ENCODE measurements around the gene MAN2A1.

The MAN2A1 gene

DNA sequence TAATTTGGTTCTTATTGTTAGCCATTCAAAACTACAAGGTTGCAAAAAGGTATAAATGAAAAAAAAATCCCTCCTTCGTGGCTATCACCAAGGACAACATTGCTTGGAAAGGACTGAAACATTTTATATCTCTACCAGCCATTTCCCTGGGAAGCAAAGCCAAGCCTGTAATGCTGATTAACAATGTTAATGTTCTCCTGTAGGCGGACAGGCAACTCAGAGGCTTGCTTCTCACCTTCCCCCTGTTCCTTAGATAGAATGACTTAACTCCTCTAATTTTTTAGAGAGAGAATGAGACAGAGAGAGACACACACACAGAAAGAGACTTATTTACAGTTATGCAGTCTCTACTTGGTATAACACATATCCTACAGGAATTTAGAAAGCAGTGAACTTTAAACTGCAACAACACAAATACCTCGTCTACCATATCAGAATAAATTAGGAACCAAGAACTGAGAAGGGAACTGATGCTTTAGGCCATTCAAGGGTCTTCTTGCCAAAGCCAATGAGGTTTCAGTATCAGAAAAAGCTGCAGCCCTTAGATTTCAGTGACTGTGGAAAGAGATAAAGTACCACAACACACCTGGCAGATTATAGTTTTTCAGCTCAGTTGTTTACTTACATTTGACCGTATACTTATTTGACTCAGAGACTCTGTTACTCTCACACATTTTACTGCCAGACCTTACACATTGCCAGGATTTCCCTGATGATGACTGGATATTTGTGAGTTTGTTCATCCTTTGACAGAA is 20.9 kb upstream of the MAN2A1 start:
- Mint-ChIP-seq H3K4me3 (no peak overlapping the region), H3K9me3 (ENCODE audit: low read depth) (no peaks in the 10 kb centered on the region), H3K27me3 (peaks cover 1% of the 10 kb centered on the region), H3K36me3 (no peaks in the 10 kb centered on the region), H3K27ac (no peak overlapping the region), H3K4me1 (ENCODE audit: low read depth) (no peaks in the 10 kb centered on the region)

DNA sequence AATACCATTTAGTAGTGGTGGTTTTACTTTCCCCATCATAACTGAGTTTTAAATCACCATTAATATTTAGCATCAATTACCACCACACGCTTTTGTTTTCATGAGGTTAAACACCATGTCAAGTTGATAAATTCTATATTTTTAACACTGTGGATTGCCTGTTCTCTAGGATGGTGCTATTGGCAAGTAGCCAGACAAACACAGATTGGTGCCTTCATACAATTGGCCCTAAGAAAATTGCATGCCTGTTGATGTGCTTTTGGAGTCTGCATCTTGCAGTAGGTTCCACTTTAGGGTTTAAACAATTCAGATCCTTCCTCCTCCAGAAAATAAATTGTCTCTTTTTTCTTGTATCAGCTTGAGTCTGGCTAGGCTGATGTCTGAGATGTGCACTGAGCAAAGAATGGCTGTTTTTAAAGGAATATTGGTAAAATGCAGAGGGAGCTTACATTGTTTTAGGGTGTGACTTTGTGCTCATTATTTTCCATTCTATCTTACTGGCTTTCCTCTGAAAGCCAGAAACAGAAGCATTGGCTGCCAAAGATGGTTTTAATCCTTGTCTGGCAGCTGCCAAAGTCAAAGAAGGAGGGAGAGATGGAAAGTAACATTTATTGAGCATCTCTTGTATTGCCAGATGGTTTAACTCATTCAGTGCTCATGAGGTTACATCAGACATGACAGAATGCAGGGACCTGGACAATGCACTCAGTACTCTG is 19.6 kb upstream of the MAN2A1 start:
- H3K27ac Mint-ChIP-seq, result no peak overlapping the region
- peaks cover 1% of the 10 kb centered on the region for H3K27me3 Mint-ChIP-seq
- H3K4me3 Mint-ChIP-seq, result no peak overlapping the region
- no peaks in the 10 kb centered on the region for H3K36me3 Mint-ChIP-seq
- no peaks in the 10 kb centered on the region for H3K9me3 Mint-ChIP-seq (ENCODE audit: low read depth)
- H3K4me1 Mint-ChIP-seq (ENCODE audit: low read depth), result no peaks in the 10 kb centered on the region

DNA sequence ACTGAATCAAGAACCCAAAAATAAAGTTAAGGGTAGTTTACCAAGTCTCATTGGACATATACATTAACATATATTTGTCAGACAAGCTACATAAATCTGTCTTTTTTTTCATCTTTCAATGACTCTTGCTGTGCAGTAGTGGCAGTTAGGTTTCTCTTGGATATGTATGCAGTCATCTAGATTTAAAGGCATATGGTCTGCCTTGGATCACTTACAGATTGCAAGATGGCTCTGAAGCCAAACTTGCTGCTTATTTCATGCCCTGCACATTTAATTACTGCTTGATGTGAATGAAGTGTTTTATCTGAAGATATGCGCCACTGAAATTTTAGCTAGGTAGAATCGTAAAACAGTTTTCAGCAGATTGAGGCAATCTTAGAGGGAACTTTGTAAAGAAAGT is 18.6 kb upstream of the MAN2A1 start:
- H3K27me3 Mint-ChIP-seq, result peaks cover 1% of the 10 kb centered on the region
- H3K36me3 Mint-ChIP-seq, result no peaks in the 10 kb centered on the region
- H3K27ac Mint-ChIP-seq, result no peak overlapping the region
- H3K9me3 Mint-ChIP-seq (ENCODE audit: low read depth), result no peaks in the 10 kb centered on the region
- no peaks in the 10 kb centered on the region for H3K4me1 Mint-ChIP-seq (ENCODE audit: low read depth)
- no peak overlapping the region for H3K4me3 Mint-ChIP-seq

DNA sequence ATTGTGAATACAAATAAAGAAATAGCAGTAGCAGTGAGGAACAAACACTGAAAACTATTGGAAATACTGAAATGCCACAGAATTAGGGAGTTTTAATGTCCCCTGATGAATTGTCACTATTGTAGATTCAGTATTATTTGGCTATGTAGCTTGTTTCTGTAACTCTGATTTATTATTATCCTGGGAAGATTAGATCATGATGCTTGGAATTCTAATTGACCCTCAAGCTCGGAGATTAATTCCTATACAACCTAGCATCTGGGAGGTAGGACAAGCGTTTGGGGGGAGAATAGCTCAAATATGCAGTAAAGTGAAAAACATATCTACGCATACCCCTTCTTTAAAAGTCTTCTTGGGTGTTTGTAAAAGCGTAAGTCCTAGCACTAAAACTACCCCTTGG is 15.1 kb upstream of the MAN2A1 start:
- Mint-ChIP-seq H3K27ac (no peak overlapping the region), H3K36me3 (peaks cover 3% of the 10 kb centered on the region), H3K4me3 (no peak overlapping the region), H3K27me3 (peaks cover 3% of the 10 kb centered on the region), H3K4me1 (ENCODE audit: low read depth) (no peaks in the 10 kb centered on the region), H3K9me3 (ENCODE audit: low read depth) (no peaks in the 10 kb centered on the region)

DNA sequence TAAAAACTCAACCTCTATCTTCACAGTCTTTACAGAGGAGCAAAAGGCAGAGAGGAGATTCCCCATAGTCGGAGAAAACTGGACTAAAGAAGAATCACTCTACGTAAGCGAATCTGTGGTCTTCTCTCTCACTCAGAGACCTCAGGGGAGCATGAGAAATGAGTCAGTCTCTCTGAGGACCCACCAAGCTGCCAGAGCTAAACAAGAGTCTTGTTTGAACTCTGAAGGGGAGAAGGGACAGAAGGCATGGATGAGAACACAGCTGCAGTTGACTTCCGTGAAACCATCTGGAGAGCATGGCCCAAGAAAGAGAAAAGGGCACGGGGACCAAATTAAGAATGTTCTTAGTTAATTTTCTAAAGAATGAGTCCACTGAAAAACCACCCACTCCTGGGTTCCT is 12.8 kb upstream of the MAN2A1 start:
- Mint-ChIP-seq H3K9me3 (ENCODE audit: low read depth) (no peaks in the 10 kb centered on the region), H3K4me3 (no peak overlapping the region), H3K36me3 (peaks cover 3% of the 10 kb centered on the region), H3K27ac (no peak overlapping the region), H3K27me3 (peaks cover 3% of the 10 kb centered on the region), H3K4me1 (ENCODE audit: low read depth) (no peaks in the 10 kb centered on the region)

DNA sequence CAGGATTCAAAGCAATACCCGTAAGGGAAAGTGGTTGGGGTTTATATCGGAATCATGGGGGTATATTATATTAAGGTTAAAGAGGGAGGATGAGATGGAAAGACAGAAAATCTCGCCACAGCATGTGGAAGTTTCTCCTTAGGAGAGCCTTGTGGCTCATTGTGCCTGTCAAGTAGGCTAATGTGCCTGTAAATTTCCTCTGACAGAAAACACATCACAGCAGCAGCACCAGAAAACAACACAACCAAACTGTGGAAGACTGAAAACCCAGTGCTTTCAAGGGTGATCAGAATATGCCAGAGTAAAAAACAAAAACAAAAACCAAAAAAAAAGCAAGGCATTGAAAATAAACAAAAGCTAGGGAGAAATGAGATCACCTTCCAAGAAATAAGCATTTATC is 11.3 kb upstream of the MAN2A1 start:
- Mint-ChIP-seq H3K4me1 (ENCODE audit: low read depth) (no peaks in the 10 kb centered on the region), H3K4me3 (no peak overlapping the region), H3K27ac (no peak overlapping the region), H3K36me3 (peaks cover 3% of the 10 kb centered on the region), H3K27me3 (peaks cover 2% of the 10 kb centered on the region), H3K9me3 (ENCODE audit: low read depth) (no peaks in the 10 kb centered on the region)

DNA sequence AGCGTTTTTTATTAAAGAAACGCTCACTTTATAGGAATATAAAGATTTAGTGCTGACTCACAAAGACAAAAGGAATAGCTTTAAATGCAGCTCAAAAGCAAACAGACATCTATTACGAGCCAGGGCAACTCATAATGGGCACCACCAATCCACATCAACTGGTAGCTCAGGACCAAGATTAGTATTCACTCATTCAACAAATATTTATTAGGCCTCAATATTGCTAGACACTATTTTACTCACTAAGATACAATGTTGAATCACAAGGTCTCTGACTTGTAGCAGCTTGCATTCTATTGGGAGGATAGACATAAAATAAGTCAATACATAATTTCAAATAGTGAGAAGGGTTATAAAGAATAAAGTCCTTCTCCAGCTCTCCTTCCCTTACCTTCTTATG is 8.0 kb upstream of the MAN2A1 start:
- Mint-ChIP-seq H3K4me3 (no peak overlapping the region), H3K27me3 (peaks cover 2% of the 10 kb centered on the region), H3K36me3 (no peaks in the 10 kb centered on the region), H3K9me3 (ENCODE audit: low read depth) (no peaks in the 10 kb centered on the region), H3K27ac (no peak overlapping the region), H3K4me1 (ENCODE audit: low read depth) (no peaks in the 10 kb centered on the region)

DNA sequence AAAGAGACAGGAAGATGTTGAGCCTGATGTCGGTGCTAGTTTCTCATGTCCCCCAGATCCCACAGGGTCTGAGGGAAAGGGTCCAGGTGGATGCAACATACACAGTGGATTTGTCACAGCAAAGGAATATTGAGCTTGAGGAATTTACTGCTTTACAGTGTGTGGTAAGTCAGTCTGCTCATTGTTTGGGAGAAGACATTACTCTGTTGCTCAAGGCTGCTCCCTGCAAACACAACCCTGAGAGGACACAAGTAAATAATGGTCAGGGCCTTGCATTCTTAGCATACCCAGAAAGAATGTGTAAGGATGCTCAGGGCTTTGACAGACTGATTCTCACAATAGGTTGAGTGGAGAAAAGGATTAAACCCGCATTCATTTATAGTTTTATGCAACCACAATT is 7.3 kb upstream of the MAN2A1 start:
- H3K27ac Mint-ChIP-seq, result no peak overlapping the region
- H3K4me1 Mint-ChIP-seq (ENCODE audit: low read depth), result no peaks in the 10 kb centered on the region
- no peak overlapping the region for H3K4me3 Mint-ChIP-seq
- H3K9me3 Mint-ChIP-seq (ENCODE audit: low read depth), result no peaks in the 10 kb centered on the region
- no peaks in the 10 kb centered on the region for H3K36me3 Mint-ChIP-seq
- no peaks in the 10 kb centered on the region for H3K27me3 Mint-ChIP-seq

DNA sequence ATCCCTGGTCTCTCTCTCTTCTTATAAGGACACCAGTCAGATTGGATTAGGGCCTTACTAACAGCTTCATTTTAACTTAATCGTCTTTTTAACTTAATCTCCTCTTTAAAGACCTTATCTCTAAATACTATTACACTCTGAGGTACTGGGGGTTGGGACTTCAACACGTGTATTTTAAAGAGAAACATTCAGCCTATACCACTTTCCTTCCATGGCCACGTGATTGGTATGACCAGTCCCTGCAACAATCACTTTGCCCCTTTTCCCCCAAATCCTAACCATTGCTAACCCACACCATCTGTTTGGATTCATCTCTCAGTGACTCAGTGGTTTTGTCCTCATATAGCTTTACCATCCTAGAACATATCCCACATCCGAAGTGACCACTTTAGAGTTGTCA is 3.8 kb upstream of the MAN2A1 start:
- no peaks in the 10 kb centered on the region for H3K9me3 Mint-ChIP-seq (ENCODE audit: low read depth)
- H3K27ac Mint-ChIP-seq, result no peak overlapping the region
- H3K4me1 Mint-ChIP-seq (ENCODE audit: low read depth), result peaks cover 3% of the 10 kb centered on the region
- H3K36me3 Mint-ChIP-seq, result no peaks in the 10 kb centered on the region
- H3K4me3 Mint-ChIP-seq, result no peak overlapping the region
- no peaks in the 10 kb centered on the region for H3K27me3 Mint-ChIP-seq

DNA sequence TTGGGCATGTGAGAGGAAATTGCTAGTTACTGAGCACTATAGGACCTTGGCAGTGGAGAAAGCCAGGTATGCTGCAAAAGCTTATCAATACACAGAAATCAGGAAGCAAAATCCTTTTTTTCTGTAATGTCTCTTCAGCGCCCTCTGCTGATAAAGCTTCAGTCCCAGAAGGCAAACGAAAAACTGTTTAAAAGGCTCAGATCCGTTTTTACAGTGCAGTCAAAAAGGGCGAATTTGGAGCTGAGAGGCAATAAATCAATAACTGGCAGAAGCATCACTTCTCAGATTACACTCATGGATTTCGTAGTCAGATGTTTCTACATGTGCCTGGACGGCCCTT is 1.1 kb upstream of the MAN2A1 start:
- Mint-ChIP-seq H3K9me3 (ENCODE audit: low read depth) (no peaks in the 10 kb centered on the region), H3K4me1 (ENCODE audit: low read depth) (peaks cover 27% of the 10 kb centered on the region), H3K4me3 (peak overlapping the region; percentile 93), H3K27ac (peak overlapping the region; percentile 92), H3K36me3 (no peaks in the 10 kb centered on the region), H3K27me3 (no peaks in the 10 kb centered on the region)

DNA sequence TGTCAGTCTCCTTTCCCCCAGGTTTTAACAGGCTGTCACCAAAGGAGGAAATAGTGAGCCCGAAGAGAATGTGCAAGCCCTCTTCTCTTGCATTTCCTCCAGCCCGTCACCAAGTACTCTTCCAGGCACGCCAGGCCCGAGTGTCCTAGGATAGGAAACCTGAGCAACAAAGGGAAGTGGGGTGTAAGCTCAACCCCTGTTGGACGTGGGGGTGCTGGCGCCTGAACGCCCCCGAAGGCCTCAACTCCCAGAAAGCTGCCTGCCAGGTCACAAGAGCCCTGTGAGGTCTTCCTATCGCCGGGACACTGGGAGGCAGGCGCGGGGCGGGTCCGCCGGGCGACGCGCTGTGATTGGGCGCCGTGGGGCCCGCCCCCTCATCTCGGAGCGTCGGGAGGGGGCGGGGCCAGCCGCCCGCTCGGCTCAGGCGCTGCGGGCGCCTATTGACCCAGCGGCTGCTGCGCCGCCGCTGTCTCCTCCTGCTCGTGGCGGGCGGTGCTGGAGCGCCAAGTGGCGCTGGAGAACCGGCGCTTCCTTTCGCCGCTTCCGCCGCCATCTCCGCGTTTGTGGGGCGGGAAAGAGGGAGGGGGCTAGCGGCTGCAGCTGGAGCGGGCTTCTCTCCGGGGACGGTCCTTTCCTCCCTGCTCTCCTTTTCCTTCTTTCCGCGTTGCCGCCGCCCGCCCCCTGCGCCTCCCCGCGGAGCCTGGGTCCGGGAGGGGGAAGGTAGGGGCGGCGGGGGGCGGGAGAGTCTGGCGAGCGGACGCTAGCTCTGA is 572 bp upstream of the MAN2A1 start:
- Mint-ChIP-seq H3K4me3 (peak overlapping the region; percentile 93), H3K9me3 (ENCODE audit: low read depth) (no peaks in the 10 kb centered on the region), H3K4me1 (ENCODE audit: low read depth) (peaks cover 32% of the 10 kb centered on the region), H3K36me3 (no peaks in the 10 kb centered on the region), H3K27ac (peak overlapping the region; percentile 92), H3K27me3 (no peaks in the 10 kb centered on the region)

DNA sequence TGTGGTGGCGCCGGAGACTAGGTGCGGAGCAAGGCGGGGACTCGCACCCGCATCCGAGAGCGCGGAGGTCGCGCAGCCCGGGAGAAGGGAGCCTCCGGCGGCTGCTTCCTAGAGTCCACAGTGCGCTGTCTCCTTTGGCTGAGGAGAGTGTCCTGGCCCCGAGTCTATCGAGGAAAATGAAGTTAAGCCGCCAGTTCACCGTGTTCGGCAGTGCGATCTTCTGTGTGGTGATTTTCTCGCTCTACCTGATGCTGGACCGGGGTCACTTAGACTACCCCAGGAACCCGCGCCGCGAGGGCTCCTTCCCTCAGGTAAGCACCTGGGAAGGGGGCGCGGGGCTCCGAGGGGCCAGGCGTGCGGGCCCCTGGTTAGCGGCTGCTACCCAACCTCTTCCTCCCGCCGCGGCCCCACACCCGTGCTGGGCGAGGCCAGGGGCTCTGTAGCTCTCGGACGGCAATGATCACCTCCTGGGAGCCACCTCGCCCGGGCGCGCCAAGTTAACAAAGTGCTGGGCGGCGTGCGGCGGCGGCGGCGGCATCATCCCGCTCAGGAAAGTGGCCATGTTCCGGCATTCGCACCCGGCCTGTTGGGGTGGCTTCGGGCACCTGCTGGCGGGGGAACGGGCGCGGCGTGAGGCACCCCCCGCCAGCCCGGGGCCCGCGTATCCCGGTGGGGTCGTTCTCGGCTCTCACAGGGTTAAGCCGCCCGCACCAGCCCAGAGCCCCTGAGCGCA is 681 bp downstream of the MAN2A1 start:
- Mint-ChIP-seq H3K9me3 (ENCODE audit: low read depth) (no peaks in the 10 kb centered on the region), H3K36me3 (no peaks in the 10 kb centered on the region), H3K4me1 (ENCODE audit: low read depth) (peaks cover 45% of the 10 kb centered on the region)

DNA sequence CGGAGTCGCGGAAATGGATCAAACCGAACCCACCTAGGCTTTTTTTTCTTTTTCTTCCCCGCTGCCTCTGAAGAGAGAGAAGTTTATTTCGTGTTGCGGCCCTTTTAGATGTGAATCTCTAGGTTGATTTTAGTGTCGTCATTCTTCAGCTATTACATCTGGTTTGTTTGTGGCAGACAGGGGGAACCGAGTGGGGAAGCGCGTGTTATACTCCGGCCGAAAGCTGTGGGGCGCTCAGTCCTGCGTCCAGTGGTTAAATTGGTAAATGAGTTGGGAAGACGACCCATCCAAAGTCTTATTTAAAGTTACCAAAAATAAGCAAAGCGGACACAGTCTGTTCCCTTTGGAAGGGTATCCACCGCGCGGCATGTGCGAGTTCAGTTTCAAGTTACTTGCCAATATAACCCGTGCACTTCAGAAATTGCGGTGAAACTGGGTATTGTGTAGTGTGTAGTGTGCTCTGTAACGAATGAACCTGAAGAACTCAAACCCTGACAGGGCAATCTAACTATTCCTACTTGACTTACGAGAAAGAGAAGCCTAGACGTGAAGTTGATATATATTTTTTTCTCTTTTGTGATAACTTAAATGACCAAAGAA is 1.3 kb downstream of the MAN2A1 start:
- Mint-ChIP-seq H3K4me1 (ENCODE audit: low read depth) (peaks cover 51% of the 10 kb centered on the region), H3K27ac (peak overlapping the region; percentile 86), H3K9me3 (ENCODE audit: low read depth) (no peaks in the 10 kb centered on the region), H3K36me3 (no peaks in the 10 kb centered on the region), H3K4me3 (peak overlapping the region; percentile 93), H3K27me3 (no peaks in the 10 kb centered on the region)

More for the DNA sequence above, 681 bp downstream of the MAN2A1 start:
- H3K27me3 Mint-ChIP-seq, result no peaks in the 10 kb centered on the region
- H3K27ac Mint-ChIP-seq, result peak overlapping the region; percentile 86
- H3K4me3 Mint-ChIP-seq, result peak overlapping the region; percentile 93

DNA sequence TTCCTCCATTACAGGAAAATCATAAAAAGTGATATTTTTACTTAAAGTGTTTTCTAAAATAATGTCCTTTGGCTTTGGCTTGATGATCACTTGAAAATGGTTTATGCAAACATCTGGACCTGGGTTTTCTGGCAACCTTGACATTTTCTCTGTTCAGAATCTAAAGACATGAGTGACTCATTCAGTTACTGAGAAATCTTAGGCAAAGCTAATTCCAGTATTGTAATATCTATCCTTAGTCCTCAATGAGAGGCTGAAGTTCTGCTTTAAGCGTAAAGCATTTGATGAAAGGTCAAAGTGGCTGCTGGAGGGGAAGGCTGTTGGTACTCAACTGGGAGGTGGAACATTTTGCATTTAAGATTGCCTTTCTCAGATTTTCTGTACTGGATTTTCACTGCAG is 2.3 kb downstream of the MAN2A1 start:
- Mint-ChIP-seq H3K27me3 (no peaks in the 10 kb centered on the region), H3K9me3 (ENCODE audit: low read depth) (no peaks in the 10 kb centered on the region), H3K4me3 (peak overlapping the region; percentile 93), H3K4me1 (ENCODE audit: low read depth) (peaks cover 60% of the 10 kb centered on the region), H3K27ac (peak overlapping the region; percentile 86), H3K36me3 (peaks cover 3% of the 10 kb centered on the region)
